RWPE1 (cell line): ENCODE measurements around the gene PLEKHG1.

ENCODE experiments used
- CTCF ChIA-PET: fragments of 350-600 bp; sonication (Branson Sonifier 250); formaldehyde crosslinking; extraction: SDS; loops from one replicate; lab custom pipeline; 2021; lab: Yijun Ruan, JAX
- POLR2A ChIA-PET: fragments of 400-600 bp; formaldehyde crosslinking; extraction: SDS; loops from one replicate; lab custom pipeline; 2020; ENCODE audit warnings: antibody characterized with exemption; ENCODE audit not compliant: low non-redundant PET; lab: Yijun Ruan, JAX
- DNase-seq: peaks from one replicate; pipeline ENCODE4 v3.0.0; 2012; ENCODE audit warnings: low spot score
- H3K27ac ChIP-seq: fragments of 450-650 bp; 2 replicates; pipeline ENCODE4 v1.5.1; 2017
- TF ChIP-seq, protein P1 (sequence below): fragments of 450-650 bp; conservative IDR thresholded peaks from 2 replicates; pipeline ENCODE4 v1.5.1; 2017; ENCODE audit warnings: low read depth, mild to moderate bottlenecking

The PLEKHG1 gene

GRCh38 chr6:150617496-150618460 is 18.1 kb downstream of the PLEKHG1 start:
- no peak for DNase-seq
- CTCF ChIA-PET, result interaction anchor here (0.8 kb wide), 1 partner anchor 18 kb away, joined by 7 read pairs; no protein-coding TSS in a partner anchor
- TF ChIP-seq, protein P1, sequence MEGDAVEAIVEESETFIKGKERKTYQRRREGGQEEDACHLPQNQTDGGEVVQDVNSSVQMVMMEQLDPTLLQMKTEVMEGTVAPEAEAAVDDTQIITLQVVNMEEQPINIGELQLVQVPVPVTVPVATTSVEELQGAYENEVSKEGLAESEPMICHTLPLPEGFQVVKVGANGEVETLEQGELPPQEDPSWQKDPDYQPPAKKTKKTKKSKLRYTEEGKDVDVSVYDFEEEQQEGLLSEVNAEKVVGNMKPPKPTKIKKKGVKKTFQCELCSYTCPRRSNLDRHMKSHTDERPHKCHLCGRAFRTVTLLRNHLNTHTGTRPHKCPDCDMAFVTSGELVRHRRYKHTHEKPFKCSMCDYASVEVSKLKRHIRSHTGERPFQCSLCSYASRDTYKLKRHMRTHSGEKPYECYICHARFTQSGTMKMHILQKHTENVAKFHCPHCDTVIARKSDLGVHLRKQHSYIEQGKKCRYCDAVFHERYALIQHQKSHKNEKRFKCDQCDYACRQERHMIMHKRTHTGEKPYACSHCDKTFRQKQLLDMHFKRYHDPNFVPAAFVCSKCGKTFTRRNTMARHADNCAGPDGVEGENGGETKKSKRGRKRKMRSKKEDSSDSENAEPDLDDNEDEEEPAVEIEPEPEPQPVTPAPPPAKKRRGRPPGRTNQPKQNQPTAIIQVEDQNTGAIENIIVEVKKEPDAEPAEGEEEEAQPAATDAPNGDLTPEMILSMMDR, result no peak
- POLR2A ChIA-PET, result no interaction called here
- H3K27ac ChIP-seq, result no peak overlapping the region

DNA sequence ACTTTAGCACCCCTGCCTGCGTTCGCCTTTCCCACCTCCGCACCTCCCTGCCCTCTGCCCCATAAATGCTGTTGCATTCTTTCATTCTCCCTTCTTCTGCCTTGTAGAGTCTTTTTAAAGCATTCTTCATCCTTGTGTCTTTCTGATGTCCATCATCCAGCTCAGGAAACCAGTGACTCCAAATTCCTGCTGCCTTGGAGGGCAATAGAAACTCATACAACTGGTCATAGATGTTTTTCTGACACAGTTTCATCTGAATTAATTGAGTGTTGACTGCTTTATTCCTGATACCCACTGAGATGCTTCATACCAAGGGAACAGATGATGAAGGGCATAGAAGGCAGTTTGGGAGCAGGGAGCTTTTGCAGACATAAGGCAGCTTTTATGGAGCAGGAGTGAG is 19.6 kb downstream of the PLEKHG1 start:
- ChIA-PET POLR2A (no interaction called here), CTCF (interaction anchor here (0.6 to 1.1 kb wide), 3 partner anchors 9 to 69 kb away, joined by 3 to 6 read pairs (median 4); no protein-coding TSS in a partner anchor)
- DNase-seq, result no peak
- TF ChIP-seq, protein P1, result no peak
- no peak overlapping the region for H3K27ac ChIP-seq

- TF ChIP-seq, protein P1, result no peak
- no peak for DNase-seq
- POLR2A ChIA-PET, result no interaction called here
Measured at GRCh38 chr6:150620244-150620643, 20.6 kb downstream of the PLEKHG1 start.

DNA sequence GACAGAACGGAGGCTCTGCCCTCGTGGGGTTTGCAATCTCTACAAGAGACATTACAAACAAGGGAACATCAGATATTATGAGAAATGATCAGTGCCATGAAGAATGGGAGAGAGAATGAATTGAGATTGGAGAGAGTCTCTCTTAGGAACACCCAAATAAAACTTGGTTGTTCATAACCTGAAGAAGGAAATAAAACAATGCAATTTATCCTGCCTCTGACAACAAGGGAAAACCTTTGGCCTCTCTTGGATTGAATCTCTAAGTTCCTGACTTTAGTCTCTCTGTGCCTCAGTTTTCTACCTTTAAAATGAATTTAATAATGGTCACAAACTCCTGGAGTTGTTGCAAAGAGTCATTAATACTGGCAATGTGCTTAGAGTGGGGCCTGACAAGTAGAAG is 21.1 kb downstream of the PLEKHG1 start:
- CTCF ChIA-PET, result no interaction called here
- TF ChIP-seq, protein P1, result no peak
- POLR2A ChIA-PET, result no interaction called here
- no peak for DNase-seq
- H3K27ac ChIP-seq, result no peak overlapping the region

More at GRCh38 chr6:150620244-150620643, 20.6 kb downstream of the PLEKHG1 start:
- no peak overlapping the region for H3K27ac ChIP-seq
- CTCF ChIA-PET, result interaction anchor here (1.1 kb wide), 1 partner anchor 10 kb away, joined by 6 read pairs; no protein-coding TSS in a partner anchor

DNA sequence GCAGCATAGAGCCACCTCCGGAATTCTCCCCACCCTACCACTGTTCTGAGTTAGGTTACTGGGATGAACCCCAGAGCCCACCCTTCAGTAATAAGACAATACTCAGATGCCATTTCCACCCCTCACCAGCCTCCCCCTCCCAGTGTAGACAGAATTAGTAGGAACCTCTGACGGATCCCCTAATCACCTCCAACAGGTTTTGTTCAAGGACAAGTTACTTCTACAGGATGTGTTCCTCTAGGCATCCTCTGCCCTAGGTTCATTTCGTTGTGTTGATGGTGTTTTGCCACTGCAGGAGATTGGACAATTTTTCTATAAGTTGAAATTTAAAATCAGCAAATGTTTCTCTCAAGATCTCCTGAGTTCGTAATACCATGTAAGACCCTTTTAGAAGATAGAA is 22.8 kb downstream of the PLEKHG1 start:
- DNase-seq, result no peak
- TF ChIP-seq, protein P1, result no peak
- ChIA-PET POLR2A (no interaction called here), CTCF (no interaction called here)
- H3K27ac ChIP-seq, result no peak overlapping the region

DNA sequence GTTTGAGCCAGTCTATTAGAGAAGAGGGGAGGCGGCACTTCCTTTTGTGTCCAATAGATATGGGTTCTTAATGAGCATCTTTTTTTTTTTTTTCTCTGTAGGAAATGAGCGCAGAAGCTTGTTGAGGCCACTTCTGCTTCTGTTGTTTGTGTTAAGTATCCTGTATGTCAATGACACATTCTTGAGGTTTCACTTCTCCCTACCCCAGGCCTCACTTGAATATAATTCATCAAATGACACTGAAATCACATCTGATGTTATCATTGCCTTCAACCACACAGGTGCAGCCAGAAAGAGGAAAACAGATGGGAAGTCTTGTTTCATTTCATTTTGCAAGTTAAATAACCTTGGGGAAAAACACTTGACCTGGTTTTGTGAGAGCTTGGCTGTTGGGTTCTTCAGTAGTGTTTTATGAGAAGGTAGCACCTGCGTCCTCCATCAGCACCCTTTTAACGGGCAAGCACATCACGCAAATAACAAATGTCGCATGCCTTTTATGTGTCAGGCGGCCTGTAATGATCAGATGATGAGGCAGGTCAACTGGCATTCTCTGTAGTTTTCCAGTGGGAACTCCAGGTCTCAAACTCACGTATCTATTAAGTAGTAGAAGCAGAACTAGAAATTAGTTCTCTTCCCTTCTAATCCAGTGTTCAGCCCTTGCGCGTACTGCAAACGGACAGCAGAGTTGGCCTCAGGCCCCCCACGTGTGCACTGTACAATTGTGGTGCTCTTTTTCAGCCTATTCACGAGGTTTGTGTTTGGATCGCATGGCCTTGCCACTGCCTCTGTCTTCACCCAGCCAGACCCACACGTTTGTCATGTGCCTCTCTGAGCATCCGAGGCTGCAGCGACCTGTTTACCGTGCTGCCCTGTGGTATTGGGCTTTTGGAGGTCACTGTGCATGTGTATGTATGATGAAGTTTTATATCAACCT is 23.5 kb downstream of the PLEKHG1 start:
- H3K27ac ChIP-seq, result no peak overlapping the region
- TF ChIP-seq, protein P1, result no peak
- no peak for DNase-seq
- ChIA-PET CTCF (no interaction called here), POLR2A (no interaction called here)
